Stimulated activated CD4-positive, alpha-beta T cell treated with anti-CD3 and anti-CD28 coated beads, Interleukin-1b, Interleukin-23, amount 100 ng/mL, for 4 hours (primary cell): Measurements from ENCODE around the gene EFNA5.
A peak's percentile ranks its signal among the peaks of the same experiment; 100 is the strongest.

Source experiments
- DNase-seq, 2 donors: peaks; one replicate each; pipeline ENCODE4 v3.0.0-alpha.2; 2020; ENCODE audit warnings: low read depth in 2 of 2

Gene EFNA5

DNA sequence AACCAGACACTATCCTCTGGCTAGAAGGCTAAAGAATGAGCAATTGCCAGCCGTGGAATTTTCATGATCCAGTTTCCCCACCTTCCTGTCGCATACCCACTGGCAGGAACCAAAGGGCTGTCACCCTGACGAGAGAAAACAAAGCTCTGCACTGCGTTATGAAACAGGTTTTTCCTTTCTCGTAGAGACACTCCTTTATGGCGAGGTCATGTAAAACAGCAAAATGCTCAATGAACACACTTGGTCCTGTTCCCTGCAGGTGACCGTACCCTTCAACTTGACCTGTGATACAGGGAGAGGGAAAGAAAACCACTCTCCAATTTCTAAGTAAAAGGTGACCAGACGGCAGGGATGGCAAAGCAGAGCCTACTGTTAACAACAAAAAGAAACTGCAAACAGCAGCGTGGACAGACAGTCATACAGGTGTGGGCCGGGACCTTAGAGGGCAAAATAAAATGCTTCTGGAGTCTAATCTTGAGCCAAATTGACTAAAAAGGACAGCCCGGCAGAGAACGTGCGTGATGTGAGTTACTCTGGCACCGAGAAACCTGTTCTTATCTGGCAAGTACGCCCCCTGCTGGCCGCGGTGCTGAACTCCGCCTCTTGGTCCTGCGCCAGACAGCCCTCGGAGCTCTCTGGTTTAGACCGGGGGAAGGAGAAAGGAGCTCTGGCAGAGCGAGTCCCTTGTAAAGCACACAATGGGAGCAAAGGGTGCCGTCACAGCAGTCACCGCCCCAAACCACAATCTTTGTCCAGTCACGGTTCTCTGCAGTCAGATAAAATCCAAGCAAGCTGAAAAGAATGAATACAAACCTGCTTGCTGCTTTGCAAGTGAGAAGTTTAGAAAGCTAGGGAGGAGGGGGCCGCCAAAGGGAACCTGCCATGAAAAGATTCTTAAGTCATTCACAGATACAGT, 98.9 kb downstream of the EFNA5 start:
- peak; percentile 79 to 86 for DNase-seq

DNA sequence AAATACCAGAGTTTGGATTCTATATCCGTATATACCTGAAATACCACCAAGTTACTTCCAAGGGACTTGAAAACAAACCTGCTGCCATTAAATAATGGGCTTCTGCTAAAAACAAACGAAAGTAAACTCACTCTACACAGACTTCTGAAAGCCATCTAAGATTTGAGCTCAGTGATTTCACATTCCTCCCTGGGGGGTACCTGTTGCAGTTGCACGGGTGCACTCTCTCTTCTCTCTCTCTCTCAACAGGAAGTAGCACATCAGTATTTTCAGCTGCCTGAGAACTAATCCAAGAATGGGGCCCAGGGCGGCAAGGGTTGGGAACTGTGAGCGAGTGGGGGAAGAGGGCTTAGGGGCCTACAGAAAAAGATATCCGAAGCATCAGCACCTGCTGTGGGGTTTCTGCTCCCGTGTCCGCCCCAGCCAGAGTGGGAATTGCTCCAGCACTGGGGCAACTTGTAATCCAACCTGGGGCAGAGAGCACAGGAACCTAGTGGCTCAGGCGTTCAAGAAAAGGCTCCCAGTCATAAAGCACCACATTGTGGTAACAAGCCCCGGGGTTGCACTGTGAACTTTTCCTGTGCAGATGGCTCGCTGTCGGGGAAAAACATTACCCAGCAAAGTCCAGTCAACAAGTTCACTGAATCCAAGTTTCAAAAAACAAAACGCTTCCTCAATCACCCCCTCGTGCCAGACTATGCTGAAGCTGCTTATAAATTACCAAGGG, 99.8 kb downstream of the EFNA5 start:
- DNase-seq: no peak

DNA sequence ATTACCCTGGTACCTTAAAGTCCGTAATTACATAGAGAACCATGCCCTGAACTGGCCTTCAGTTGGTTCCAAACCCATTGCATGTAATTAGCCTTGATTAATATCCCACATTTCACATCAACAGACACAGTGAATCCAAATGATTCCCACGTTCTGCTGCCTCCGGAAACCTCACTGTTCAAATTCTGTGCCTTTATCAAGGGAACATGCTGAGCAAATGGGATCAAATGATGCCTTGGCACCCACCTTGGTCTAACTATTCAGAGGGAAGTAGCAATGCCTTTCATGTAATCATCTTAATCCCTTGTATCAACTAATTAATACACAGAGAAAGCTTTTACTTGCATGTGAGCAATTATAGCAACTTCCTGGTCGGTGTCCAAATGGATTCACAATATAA, 100.6 kb downstream of the EFNA5 start:
- DNase-seq: no peak

DNA sequence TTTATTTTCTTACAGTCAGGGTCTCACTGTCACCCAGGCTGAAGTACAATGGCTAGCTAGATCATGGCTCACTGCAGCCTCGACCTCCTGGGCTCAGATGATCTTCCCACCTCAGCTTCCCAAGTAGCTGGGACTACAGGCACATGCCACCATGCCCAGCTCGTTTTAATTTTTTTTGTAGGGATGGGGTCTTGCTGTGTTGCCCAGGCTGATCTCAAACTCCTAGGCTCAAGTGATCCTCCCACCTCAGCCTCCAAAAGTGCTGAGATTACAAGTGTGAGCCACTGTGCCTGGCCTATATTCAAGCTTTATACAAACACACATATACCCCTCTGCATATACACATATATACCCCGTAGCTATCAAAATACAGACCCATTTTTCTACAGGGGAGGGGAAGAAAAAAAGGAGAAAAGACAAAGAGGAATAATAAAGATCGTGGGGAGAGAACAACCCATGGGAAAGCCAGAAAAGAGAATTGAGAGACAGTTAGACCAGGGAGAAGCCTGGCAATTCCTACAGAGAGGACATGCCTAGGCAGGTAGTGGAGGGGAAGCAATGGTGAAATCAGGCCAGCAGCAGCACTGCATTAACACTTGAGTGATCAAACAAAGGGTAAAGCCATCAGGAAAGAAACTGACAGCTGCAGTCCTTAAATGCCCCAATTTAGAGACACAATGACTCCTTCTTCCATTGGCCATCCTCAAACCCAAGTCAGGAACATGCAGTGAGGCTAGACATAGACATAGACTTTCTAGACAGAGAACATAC, 102.7 kb downstream of the EFNA5 start:
- no peak for DNase-seq

DNA sequence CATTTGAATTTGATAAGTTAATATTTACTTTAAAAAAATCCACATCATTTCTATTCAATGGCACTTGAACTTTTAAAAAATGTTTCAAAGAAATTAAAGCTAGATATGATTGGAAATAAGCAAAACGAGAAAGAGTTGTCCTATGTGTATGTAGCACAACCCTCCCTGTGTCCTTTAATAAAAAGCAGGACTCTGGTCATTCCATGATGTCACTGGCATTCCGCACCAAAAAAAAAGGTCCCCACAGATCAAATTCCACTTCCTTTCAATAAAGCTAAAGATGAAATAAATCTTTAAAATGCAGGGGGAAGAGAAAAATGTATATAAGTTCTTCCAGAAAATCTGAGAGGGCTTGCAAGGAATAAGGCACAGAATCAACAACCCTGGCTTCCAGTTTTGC, 103.8 kb downstream of the EFNA5 start:
- DNase-seq: no peak

DNA sequence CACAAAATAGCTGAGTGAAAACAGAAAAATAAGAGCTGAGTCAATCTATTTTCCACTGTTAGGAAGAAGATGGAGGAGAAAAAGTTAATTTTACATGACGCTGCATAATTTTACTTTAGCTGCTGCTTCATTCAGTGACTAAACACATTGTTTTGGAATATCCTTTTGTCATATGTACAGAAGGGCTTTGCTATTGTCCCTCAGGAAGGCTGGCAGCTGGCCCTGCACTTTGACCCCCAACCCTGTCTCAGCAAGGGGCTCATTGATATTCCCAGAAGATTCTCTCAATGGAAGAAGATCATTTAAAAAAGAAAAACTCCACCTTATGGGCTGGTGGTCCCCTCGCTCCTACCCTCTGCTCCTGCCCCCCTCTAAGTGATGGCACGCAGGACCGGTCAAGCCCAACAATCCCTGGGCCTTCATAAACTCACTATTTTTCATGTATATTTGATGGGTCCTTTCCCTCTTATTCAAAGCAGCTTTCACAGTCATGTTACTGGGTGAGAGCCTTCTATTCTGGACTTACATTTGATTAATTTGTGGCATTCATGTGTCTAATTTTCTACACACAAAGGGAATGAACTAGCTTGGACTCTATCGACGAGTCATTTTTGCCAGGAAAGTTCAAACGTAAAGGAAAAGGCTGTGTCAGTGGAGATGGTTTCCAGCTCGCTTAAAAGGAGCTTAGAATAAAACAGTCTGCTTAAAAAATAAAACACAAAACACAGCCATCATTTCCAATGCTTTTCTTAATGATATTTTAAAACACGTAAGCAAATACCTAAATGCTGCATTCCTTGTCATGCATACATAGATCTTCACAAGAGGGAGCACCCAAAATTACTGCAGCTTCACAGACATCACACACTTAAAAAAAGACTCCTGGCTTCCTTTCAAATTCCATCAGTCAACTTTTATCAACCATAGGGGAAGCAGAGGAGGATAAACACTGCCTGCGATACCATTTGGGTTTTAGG, 104.7 kb downstream of the EFNA5 start:
- DNase-seq: no peak

DNA sequence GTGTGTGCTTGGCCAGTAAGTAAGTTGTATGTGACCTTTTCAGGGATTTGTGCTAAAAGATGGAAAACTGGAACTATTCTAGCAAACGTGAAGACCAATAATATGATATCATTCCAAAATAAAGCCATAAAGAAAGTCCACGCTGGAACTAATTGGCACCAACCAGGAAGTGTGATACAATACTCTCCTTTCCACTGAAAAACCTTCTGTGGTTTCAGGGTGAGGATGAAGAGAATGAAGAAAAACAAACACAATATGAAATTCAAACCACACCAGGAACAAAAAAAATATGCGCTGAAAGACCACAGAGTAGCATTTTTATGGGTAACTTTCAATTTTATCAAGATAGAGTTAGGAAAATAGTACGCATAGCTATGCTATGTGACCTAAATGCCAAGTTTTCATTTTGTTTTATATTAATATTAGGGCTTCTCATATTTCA, 105.8 kb downstream of the EFNA5 start:
- DNase-seq: no peak

DNA sequence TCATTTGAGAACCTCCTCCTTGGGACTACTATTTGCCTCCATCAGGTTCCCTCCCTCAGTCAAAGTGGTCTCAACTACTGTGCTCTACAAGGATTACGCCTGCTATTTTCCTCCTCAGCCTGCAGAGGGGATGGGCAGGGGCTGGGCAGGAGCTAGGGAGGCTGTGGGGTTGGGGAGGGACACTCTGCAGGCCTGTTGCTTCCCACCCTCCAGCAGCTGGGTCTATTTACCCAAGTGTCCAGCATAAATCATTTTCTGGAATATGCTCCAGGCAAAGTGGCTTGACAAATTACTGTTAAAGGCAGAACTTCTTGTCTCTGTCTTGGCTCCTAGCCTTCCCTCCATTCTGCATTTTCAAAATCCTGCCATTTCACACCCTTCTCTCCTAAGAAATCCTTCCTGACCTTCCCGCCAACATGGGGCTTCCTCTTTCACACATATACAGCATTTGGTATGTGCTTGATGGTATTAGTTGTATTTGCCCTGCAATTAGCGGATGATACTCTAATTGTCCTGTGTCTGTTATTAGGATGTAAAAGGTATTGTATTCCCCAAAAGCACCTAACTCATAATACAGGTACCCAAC, 106.7 kb downstream of the EFNA5 start:
- DNase-seq: no peak

DNA sequence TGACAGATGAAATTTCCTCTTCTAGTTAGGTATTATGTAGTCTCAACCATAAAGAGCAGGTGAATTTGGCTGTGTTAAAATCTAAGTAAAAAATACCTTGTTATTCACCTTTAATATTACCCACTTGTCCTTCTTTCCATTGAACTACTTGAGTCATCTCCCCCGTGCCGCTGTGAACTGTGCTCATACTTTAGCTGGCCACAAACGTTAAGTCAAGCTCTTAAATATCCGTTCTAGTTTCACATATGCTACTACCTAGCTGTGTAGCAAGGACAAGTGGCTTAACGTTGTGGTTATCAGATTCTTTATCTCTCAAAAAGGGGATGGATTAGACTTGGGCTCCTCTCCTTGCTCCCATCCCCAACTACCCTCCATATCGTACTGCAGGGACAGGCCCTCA, 110.4 kb downstream of the EFNA5 start:
- DNase-seq: no peak

DNA sequence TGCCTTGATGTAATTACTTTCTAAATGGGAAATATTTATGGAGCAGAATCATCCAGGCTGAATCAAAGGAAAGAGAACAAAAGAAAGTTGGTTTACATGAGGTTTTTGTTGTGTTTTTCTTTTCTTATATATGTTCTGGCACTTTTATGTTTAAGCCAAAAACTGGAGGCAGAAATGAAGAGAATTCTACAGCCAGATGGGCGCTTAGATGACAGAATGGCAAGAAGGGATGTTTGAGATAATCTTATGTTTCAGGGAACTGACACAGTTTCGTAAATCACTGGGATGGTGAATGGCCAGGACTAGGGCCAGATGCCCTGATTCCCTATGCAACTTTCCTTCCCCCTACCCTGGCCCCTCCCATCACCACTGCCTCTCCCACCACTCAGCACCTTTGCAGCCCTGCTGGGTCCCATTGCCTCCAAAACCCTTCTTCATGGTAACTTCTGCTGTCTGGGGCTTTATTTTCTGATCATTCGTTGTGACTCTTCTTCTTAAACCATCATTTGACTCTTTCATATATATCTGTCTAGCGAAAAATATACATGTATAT, 111.8 kb downstream of the EFNA5 start:
- DNase-seq: no peak

DNA sequence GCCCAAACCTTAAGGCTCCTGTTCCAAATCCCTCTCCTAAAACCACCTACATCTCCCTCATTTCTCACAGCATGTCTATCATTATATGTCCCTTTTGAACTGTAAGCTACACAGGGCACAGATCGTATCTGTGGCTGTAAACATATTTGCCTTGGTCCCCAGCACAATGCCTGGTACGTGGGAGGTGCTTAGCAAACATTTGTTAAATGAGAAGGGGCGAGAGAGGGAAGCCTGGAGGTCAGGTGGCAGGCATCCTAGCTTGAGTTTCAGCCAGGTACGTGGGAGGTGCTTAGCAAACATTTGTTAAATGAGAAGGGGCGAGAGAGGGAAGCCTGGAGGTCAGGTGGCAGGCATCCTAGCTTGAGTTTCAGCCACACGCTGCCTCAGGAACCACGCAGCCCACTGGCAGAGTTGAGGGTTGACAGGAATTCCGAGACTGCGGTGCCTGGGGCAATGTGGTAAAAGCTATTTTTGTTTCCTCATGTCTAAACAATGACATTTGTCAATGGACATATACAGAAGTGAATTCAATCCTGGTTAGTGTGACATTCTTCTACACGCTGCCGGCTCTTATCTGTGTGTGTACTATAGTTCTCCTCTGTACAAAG, 113.6 kb downstream of the EFNA5 start:
- no peak for DNase-seq

DNA sequence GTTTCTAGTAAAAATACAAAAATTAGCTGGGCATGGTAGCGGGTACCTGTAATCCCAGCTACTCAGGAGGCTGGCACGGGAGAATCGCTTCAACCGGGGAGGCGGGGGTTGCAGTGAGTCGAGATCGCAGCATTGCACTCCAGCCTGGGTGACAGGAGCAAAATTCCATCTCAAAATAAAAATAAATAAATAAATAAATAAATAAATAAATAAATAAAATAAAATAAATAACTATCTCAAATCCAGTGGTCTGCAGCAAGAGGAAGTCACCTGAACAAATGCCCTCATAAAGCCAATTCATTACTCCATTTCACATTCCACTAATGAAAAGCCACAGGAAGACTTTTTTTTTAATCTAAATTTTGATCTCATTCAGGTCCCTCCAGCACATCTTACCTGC, 114.2 kb downstream of the EFNA5 start:
- no peak for DNase-seq

DNA sequence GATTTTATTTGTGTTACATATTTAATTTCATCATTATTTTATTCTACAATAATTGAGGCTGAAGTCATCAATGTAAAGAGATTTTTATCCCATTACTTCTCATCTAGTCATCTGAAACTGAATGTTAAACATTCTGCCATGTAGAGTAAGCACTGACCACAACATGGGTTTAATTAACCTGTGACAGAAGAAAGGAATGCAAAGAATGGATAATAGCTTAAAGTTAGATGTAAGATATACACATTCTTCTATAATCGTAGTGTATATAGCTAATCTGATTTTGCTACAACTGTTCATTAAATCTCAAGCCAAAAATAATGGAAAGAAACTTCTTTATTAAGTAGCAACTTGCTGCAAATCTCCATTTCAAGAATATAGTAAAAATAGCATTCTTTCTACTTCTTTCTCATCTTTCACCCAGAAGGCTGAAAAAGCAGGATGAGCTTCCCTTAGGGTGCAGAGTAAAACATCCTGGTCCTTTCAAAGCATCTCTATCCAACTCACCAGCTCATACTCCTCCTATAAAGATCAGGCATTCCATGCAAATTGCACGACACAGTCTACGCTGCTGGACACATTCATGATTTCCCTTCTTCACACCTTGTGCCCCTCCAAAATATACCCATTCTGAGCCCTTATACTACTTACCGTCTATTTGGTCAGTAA, 115.2 kb downstream of the EFNA5 start:
- DNase-seq: no peak

DNA sequence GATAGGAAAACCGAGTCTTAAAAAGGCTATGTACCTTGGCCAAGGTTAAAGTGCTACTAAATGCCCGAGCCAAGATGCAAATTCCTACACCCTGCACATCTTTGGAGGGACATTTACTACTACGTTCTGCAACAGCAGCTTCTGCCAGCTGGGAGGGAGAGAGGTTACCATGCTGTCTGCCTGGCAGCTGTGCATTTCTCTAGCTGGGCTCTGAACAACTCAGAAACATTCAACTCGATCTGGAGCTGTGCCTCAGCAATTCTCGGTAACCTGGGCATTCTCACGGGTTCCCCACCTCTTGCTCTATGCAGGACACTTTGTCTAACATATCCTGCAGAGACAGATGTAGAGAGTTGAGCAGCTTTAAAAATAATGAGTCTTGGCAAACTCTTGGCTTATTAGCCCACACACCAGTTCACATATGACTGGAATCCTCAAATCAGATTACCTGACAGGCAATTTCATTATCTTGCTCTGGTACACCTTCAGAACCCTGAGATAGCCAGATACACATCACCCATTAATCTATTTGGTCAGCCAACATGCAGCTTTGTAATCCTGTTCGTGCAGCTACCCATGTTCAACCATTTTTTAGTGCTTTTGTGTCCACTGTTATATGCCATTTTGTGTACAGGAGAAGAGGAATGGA, 115.8 kb downstream of the EFNA5 start:
- no peak for DNase-seq

DNA sequence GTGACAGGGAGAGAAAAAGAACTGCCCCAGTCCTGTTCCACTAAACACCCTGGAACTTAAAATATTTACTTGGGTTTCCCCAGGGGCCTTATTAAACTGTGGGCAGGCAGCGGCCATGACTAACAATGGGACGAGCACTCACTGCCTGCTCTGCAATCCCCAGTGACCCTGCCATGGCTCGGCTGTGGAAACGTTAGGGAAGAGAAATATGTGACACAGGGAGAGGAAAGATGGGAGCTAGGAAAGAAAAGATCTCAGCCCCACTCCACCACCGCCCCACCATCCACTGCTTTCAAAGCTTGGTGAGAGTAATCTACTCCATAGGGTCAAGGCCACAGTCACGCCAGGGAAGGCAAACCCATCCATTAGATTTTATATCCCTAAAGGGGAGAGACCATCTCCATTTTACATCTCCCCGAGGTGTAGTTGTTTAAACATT, 117.6 kb downstream of the EFNA5 start:
- DNase-seq: no peak

DNA sequence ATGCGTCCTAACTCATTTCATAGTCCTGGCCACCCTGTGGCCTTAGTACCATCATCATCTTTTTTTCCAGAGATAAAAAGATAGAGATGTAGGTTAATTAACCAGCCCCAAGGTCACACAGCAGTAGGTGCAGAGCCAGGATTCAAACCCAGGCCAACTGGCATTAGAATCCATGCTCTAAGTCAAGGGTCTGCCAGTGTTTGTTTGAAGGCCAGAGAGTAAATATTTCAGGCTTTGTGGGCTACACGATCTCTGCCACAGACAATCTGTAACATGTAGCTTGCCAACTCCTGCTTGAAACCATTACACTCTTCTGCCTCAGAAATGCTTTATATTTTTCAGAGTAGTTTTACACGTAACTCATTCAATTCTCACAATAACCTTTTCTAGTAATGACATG, 119.6 kb downstream of the EFNA5 start:
- no peak for DNase-seq

DNA sequence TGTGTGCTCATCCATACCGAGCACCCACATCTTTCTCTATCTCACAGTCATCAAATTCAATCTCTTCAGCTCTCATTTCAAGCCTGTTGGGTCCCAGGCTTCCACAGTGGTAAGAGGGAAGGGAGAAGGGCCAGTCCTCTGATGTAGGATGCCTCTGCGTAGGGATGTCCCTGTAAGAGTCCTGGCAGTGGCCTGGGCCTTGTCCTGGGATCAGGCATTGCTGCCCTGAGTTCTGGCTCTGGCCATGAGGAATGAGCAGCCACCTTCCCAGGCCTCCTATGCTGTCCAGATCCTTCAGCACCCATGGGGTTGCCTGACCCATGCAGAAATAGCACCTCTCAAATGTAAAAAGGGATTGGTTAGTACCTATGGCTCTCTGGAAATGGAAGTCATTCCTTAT, 121.2 kb downstream of the EFNA5 start:
- DNase-seq: no peak

DNA sequence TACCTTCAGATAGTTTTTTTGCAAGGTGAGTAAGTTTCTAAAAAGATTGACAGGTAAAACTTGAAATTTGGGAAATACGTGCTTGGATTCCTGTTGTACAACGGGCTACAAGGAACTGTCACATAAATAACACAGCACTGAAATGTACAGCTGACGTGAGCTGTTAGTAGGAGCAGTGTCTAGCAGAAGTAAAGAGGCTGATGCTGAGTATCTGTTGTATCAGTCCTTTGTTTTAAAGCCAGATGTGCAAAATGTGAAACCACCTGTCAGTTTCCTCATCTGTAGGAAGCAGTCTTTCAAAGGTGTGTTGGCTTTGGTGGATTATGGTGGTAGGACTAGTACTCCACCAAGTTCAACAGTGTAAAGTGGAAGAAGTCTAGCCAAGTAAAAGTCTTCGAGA, 122.3 kb downstream of the EFNA5 start:
- no peak for DNase-seq

DNA sequence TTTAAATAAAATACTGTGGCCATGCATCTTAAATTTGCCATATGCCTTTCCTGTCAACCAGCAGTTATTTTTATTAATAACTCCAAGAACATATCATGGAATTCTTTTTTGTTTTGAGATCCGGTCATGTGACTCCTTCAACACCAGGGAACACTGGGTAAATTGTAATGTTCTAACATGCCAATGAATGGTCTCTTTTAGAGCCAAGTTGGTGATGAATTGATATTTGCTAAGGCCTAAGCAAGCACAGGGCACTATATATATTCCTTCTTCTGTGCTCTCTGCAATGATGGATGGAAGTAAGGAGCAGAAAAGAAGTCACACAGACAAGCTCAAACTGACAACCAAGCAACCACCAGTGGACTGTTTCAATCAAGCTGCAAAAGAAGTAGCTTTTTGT, 124.0 kb downstream of the EFNA5 start:
- no peak for DNase-seq
